DMS 273 (cell line): Measurements from ENCODE around the gene LRRC49.
"Not testable (repeated sequence)": the region's sequence is repeated elsewhere in the genome, so short reads cannot be mapped to it uniquely, and the experiment has no call there.

Source experiments
- DNase-seq: peaks from one replicate; lab custom pipeline; 2025; ENCODE audit not compliant: unreplicated experiment; lab: John Stamatoyannopoulos, UW

LRRC49 gene

GRCh38 chr15:70967646-70968045, 75.0 kb downstream of the LRRC49 start:
- no peak for DNase-seq

GRCh38 chr15:70974004-70974832, 81.6 kb downstream of the LRRC49 start:
- DNase-seq: peak; percentile 12

- no peak for DNase-seq
Observed at GRCh38 chr15:70976851-70977250, 84.2 kb downstream of the LRRC49 start.

GRCh38 chr15:70995383-70995970, 102.9 kb downstream of the LRRC49 start:
- DNase-seq: no peak

- DNase-seq: no peak
Observed at GRCh38 chr15:70998319-70998718, 105.7 kb downstream of the LRRC49 start.

- no peak for DNase-seq
Observed at GRCh38 chr15:71002316-71002715, 109.7 kb downstream of the LRRC49 start.

GRCh38 chr15:71003319-71003718, 110.7 kb downstream of the LRRC49 start:
- DNase-seq: no peak

- not testable (repeated sequence) for DNase-seq
Observed at GRCh38 chr15:71004506-71004905, 111.9 kb downstream of the LRRC49 start.

- no peak for DNase-seq
Observed at GRCh38 chr15:71005895-71006294, 113.3 kb downstream of the LRRC49 start.

GRCh38 chr15:71008250-71008870, 115.7 kb downstream of the LRRC49 start:
- DNase-seq: no peak

- no peak for DNase-seq
Observed at GRCh38 chr15:71010472-71010871, 117.8 kb downstream of the LRRC49 start.

GRCh38 chr15:71010997-71011396, 118.4 kb downstream of the LRRC49 start:
- DNase-seq: no peak

- DNase-seq: peak; percentile 39
Observed at GRCh38 chr15:71011503-71012155, 119.0 kb downstream of the LRRC49 start.

GRCh38 chr15:71013446-71013845, 120.8 kb downstream of the LRRC49 start:
- DNase-seq: no peak

- DNase-seq: no peak
Observed at GRCh38 chr15:71015342-71015741, 122.7 kb downstream of the LRRC49 start.

- not testable (repeated sequence) for DNase-seq
Observed at GRCh38 chr15:71031232-71031631, 138.6 kb downstream of the LRRC49 start.

GRCh38 chr15:71035478-71035877, 142.9 kb downstream of the LRRC49 start:
- DNase-seq: not testable (repeated sequence)

- DNase-seq: no peak
Observed at GRCh38 chr15:71042356-71042922, 149.8 kb downstream of the LRRC49 start.

- DNase-seq: no peak
Observed at GRCh38 chr15:71043373-71043772, 150.7 kb downstream of the LRRC49 start.

GRCh38 chr15:71044006-71044405, 151.4 kb downstream of the LRRC49 start:
- no peak for DNase-seq

GRCh38 chr15:71046146-71046545, 153.5 kb downstream of the LRRC49 start:
- DNase-seq: not testable (repeated sequence)
